SJSA1 (cell line): Measurements from ENCODE around the gene KCNK3. TPM values are rescaled to one million over a fixed set of nuclear protein-coding genes. Genes with fewer than 3 reads are reported as not detected.

ENCODE experiments used
- DNase-seq, 2 experiments: peaks; one replicate each; pipeline ENCODE4 v3.0.0-alpha.2; 2015 to 2020; ENCODE audit warnings: low spot score in 2 of 2, low read depth in 1 of 2
- H3K27ac ChIP-seq: fragments of 250-450 bp; sonication (Bioruptor Pico); 2 replicates; pipeline ENCODE4 v1.5.1; 2020; ENCODE audit warnings: mild to moderate bottlenecking, moderate library complexity
- H3K27me3 ChIP-seq: fragments of 250-450 bp; sonication (Bioruptor Pico); replicated peaks from 2 replicates; pipeline ENCODE4 v1.5.1; 2020; ENCODE audit warnings: mild to moderate bottlenecking, moderate library complexity
- H3K36me3 ChIP-seq: fragments of 250-450 bp; sonication (Bioruptor Pico); 2 replicates; pipeline ENCODE4 v1.5.1; 2020; ENCODE audit warnings: mild to moderate bottlenecking
- H3K4me1 ChIP-seq: fragments of 250-450 bp; sonication (Bioruptor Pico); replicated peaks from 2 replicates; pipeline ENCODE4 v1.6.1; 2021; ENCODE audit warnings: mild to moderate bottlenecking
- H3K4me3 ChIP-seq: fragments of 250-450 bp; sonication (Bioruptor Pico); 2 replicates; pipeline ENCODE4 v1.5.1; 2020; ENCODE audit warnings: mild to moderate bottlenecking
- H3K9me3 ChIP-seq: fragments of 250-450 bp; sonication (Bioruptor Pico); replicated peaks from 2 replicates; pipeline ENCODE4 v1.5.1; 2020; ENCODE audit warnings: mild to moderate bottlenecking
- total RNA-seq: library from RNA; depleted of rRNA; stranded (reverse); fragments of >200 nt; shearing (Covaris generic); gene quantifications from 2 replicates; pipeline ENCODE4 v1.2.3, GENCODE V29; 2014

The KCNK3 gene
- total RNA-seq, 1 experiment from 2014 or later, result not detected

GRCh38 chr2:26706093-26706492 is 13.6 kb downstream of the KCNK3 start:
- H3K27ac ChIP-seq, result no peak overlapping the region
- H3K4me1 ChIP-seq, result no peaks in the 10 kb centered on the region
- H3K9me3 ChIP-seq, result no peaks in the 10 kb centered on the region

GRCh38 chr2:26706616-26707473 is 14.3 kb downstream of the KCNK3 start:
- Histone ChIP-seq H3K4me3 (no peak overlapping the region), H3K27me3 (0 out of 2 replicates have a peak, but pooled peaks cover 5% of the 10 kb centered on the region), H3K36me3 (no peaks in the 10 kb centered on the region), H3K9me3 (no peaks in the 10 kb centered on the region), H3K4me1 (no peaks in the 10 kb centered on the region), H3K27ac (no peak overlapping the region)
- no peak for DNase-seq

More at GRCh38 chr2:26706093-26706492, 13.6 kb downstream of the KCNK3 start:
- H3K27me3 ChIP-seq, result 0 out of 2 replicates have a peak, but pooled peaks cover 5% of the 10 kb centered on the region
- no peaks in the 10 kb centered on the region for H3K36me3 ChIP-seq
- no peak overlapping the region for H3K4me3 ChIP-seq
- DNase-seq, result no peak

- H3K27ac ChIP-seq, result no peak overlapping the region
- no peak overlapping the region for H3K4me3 ChIP-seq
- no peaks in the 10 kb centered on the region for H3K4me1 ChIP-seq
Measured at GRCh38 chr2:26707747-26708146, 15.2 kb downstream of the KCNK3 start.

GRCh38 chr2:26708457-26708856 is 15.9 kb downstream of the KCNK3 start:
- Histone ChIP-seq H3K4me1 (no peaks in the 10 kb centered on the region), H3K36me3 (no peaks in the 10 kb centered on the region), H3K9me3 (no peaks in the 10 kb centered on the region), H3K27ac (no peak overlapping the region), H3K27me3 (0 out of 2 replicates have a peak, but pooled peaks cover 2% of the 10 kb centered on the region), H3K4me3 (no peak overlapping the region)
- no peak for DNase-seq

More at GRCh38 chr2:26707747-26708146, 15.2 kb downstream of the KCNK3 start:
- no peak for DNase-seq
- H3K36me3 ChIP-seq, result no peaks in the 10 kb centered on the region
- H3K27me3 ChIP-seq, result 0 out of 2 replicates have a peak, but pooled peaks cover 2% of the 10 kb centered on the region
- no peaks in the 10 kb centered on the region for H3K9me3 ChIP-seq

GRCh38 chr2:26709323-26710110 is 17.0 kb downstream of the KCNK3 start:
- Histone ChIP-seq H3K27me3 (0 out of 2 replicates have a peak, but pooled peaks cover 2% of the 10 kb centered on the region), H3K9me3 (no peaks in the 10 kb centered on the region), H3K4me3 (no peak overlapping the region), H3K27ac (no peak overlapping the region), H3K36me3 (no peaks in the 10 kb centered on the region), H3K4me1 (no peaks in the 10 kb centered on the region)
- no peak for DNase-seq

GRCh38 chr2:26710145-26710544 is 17.6 kb downstream of the KCNK3 start:
- H3K4me3 ChIP-seq, result no peak overlapping the region
- H3K36me3 ChIP-seq, result no peaks in the 10 kb centered on the region
- DNase-seq, result no peak
- H3K4me1 ChIP-seq, result no peaks in the 10 kb centered on the region
- no peak overlapping the region for H3K27ac ChIP-seq
- 0 out of 2 replicates have a peak, but pooled peaks cover 1% of the 10 kb centered on the region for H3K27me3 ChIP-seq
- no peaks in the 10 kb centered on the region for H3K9me3 ChIP-seq

- Histone ChIP-seq H3K4me1 (no peaks in the 10 kb centered on the region), H3K36me3 (no peaks in the 10 kb centered on the region), H3K4me3 (no peak overlapping the region), H3K27ac (no peak overlapping the region), H3K9me3 (no peaks in the 10 kb centered on the region), H3K27me3 (no peaks in the 10 kb centered on the region)
- DNase-seq, result no peak
Measured at GRCh38 chr2:26710743-26711456, 18.4 kb downstream of the KCNK3 start.

- H3K27ac ChIP-seq, result no peak overlapping the region
Measured at GRCh38 chr2:26711457-26712161, 19.1 kb downstream of the KCNK3 start.

GRCh38 chr2:26712486-26713465 is 20.3 kb downstream of the KCNK3 start:
- H3K27ac ChIP-seq, result no peak overlapping the region
- H3K4me1 ChIP-seq, result no peaks in the 10 kb centered on the region
- H3K27me3 ChIP-seq, result no peaks in the 10 kb centered on the region
- no peak for DNase-seq
- no peaks in the 10 kb centered on the region for H3K36me3 ChIP-seq
- no peak overlapping the region for H3K4me3 ChIP-seq
- H3K9me3 ChIP-seq, result no peaks in the 10 kb centered on the region

More at GRCh38 chr2:26711457-26712161, 19.1 kb downstream of the KCNK3 start:
- Histone ChIP-seq H3K4me1 (no peaks in the 10 kb centered on the region), H3K27me3 (no peaks in the 10 kb centered on the region), H3K4me3 (no peak overlapping the region), H3K36me3 (no peaks in the 10 kb centered on the region), H3K9me3 (no peaks in the 10 kb centered on the region)
- no peak for DNase-seq

GRCh38 chr2:26715528-26716270 is 23.2 kb downstream of the KCNK3 start:
- H3K27ac ChIP-seq, result no peak overlapping the region
- no peak overlapping the region for H3K4me3 ChIP-seq
- H3K27me3 ChIP-seq, result no peaks in the 10 kb centered on the region
- H3K36me3 ChIP-seq, result no peaks in the 10 kb centered on the region
- H3K4me1 ChIP-seq, result peaks cover 7% of the 10 kb centered on the region; the same call in 1 of the 2 replicates
- DNase-seq, result no peak
- no peaks in the 10 kb centered on the region for H3K9me3 ChIP-seq

- Histone ChIP-seq H3K27me3 (no peaks in the 10 kb centered on the region), H3K9me3 (no peaks in the 10 kb centered on the region), H3K4me1 (peaks cover 10% of the 10 kb centered on the region; the same call in 1 of the 2 replicates), H3K36me3 (no peaks in the 10 kb centered on the region), H3K4me3 (no peak overlapping the region), H3K27ac (no peak overlapping the region)
- DNase-seq, result no peak
Measured at GRCh38 chr2:26716340-26716739, 23.8 kb downstream of the KCNK3 start.
